T-helper 17 cell (primary cell): Measurements from ENCODE around the gene HNF4A. TPM values are rescaled to one million over a fixed set of nuclear protein-coding genes. Genes with fewer than 3 reads are reported as not detected.
"Not testable (repeated sequence)": the region's sequence is repeated elsewhere in the genome, so short reads cannot be mapped to it uniquely, and the experiment has no call there.

ENCODE experiments used
- ATAC-seq: fragments of 150-1000 bp; cut with Tn5 transposase; 2 replicates; pipeline ENCODE4 v1.10.0; 2021; ENCODE audit warnings: mild to moderate bottlenecking, moderate library complexity
- DNase-seq, 3 donors: peaks; one replicate each; pipeline versions ENCODE4 v3.0.0 to v3.0.0-alpha.2; 2020 to 2021
- H3K9me3 ChIP-seq: one replicate; pipeline ENCODE4 v1.7.0; 2013; ENCODE audit warnings: low read length, mild to moderate bottlenecking; ENCODE audit not compliant: control insufficient read depth, poor library complexity, severe bottlenecking
- H3K27ac Mint-ChIP-seq: one replicate; pipeline ENCODE4 v1.8.0; 2022; ENCODE audit warnings: mild to moderate bottlenecking, moderate library complexity, mixed read lengths
- H3K27me3 Mint-ChIP-seq: one replicate; pipeline ENCODE4 v1.8.0; 2022; ENCODE audit warnings: mixed read lengths
- H3K36me3 Mint-ChIP-seq: one replicate; pipeline ENCODE4 v1.8.0; 2022; ENCODE audit warnings: low read depth, mixed read lengths
- H3K4me1 Mint-ChIP-seq: one replicate; pipeline ENCODE4 v1.8.0; 2022; ENCODE audit warnings: mild to moderate bottlenecking, mixed read lengths
- H3K4me3 Mint-ChIP-seq: one replicate; pipeline ENCODE4 v1.8.0; 2022; ENCODE audit warnings: mild to moderate bottlenecking, moderate library complexity, mixed read lengths
- total RNA-seq, 4 donors: library from RNA in 2 of 4; stranded (reverse) in 2 of 4; gene quantifications; one replicate each; pipeline ENCODE4 v1.2.3 and lab custom pipeline; 2022 to 2026

HNF4A gene
- total RNA-seq, 2 donors from 2014 or later: not detected

GRCh38 chr20:44334306-44334705 is 21.2 kb upstream of the HNF4A start:
- Mint-ChIP-seq H3K27me3 (peaks cover 51% of the 10 kb centered on the region), H3K27ac (no peak overlapping the region), H3K4me3 (no peak overlapping the region), H3K36me3 (peaks cover 3% of the 10 kb centered on the region), H3K4me1 (peaks cover 4% of the 10 kb centered on the region)
- ATAC-seq: no peak
- no peaks in the 10 kb centered on the region for H3K9me3 ChIP-seq
- DNase-seq: no peak

- no peak overlapping the region for H3K4me3 Mint-ChIP-seq
- no peak overlapping the region for H3K27ac Mint-ChIP-seq
- H3K9me3 ChIP-seq: no peaks in the 10 kb centered on the region
- DNase-seq (no peak), ATAC-seq (no peak)
- peaks cover 4% of the 10 kb centered on the region for H3K4me1 Mint-ChIP-seq
- peaks cover 51% of the 10 kb centered on the region for H3K27me3 Mint-ChIP-seq
- H3K36me3 Mint-ChIP-seq: peaks cover 3% of the 10 kb centered on the region
Observed at GRCh38 chr20:44334709-44335108, 20.8 kb upstream of the HNF4A start.

- H3K9me3 ChIP-seq: no peaks in the 10 kb centered on the region
- peaks cover 4% of the 10 kb centered on the region for H3K4me1 Mint-ChIP-seq
- peaks cover 3% of the 10 kb centered on the region for H3K36me3 Mint-ChIP-seq
- ATAC-seq: no peak
- H3K27ac Mint-ChIP-seq: no peak overlapping the region
- H3K4me3 Mint-ChIP-seq: no peak overlapping the region
- H3K27me3 Mint-ChIP-seq: peaks cover 48% of the 10 kb centered on the region
- no peak for DNase-seq
Observed at GRCh38 chr20:44335675-44336074, 19.8 kb upstream of the HNF4A start.

GRCh38 chr20:44336086-44336485 is 19.4 kb upstream of the HNF4A start:
- Mint-ChIP-seq H3K4me1 (peaks cover 4% of the 10 kb centered on the region), H3K4me3 (no peak overlapping the region), H3K27ac (no peak overlapping the region)

GRCh38 chr20:44336725-44337380 is 18.6 kb upstream of the HNF4A start, which contains the start of gene R3HDML:
R3HDML (plus strand) TSS chr20:44337043; CDS start chr20:44337158, 115 bp downstream.
- Mint-ChIP-seq H3K27me3 (peaks cover 40% of the 10 kb centered on the region), H3K36me3 (peaks cover 3% of the 10 kb centered on the region), H3K4me1 (peaks cover 4% of the 10 kb centered on the region), H3K27ac (no peak within 1 kb of the TSS), H3K4me3 (no peak within 1 kb of the TSS)
- no peak for DNase-seq
- H3K9me3 ChIP-seq: no peaks in the 10 kb centered on the region
- ATAC-seq: no peak

More at GRCh38 chr20:44336086-44336485, 19.4 kb upstream of the HNF4A start:
- ATAC-seq (no peak), DNase-seq (no peak)
- no peaks in the 10 kb centered on the region for H3K9me3 ChIP-seq
- peaks cover 46% of the 10 kb centered on the region for H3K27me3 Mint-ChIP-seq
- H3K36me3 Mint-ChIP-seq: peaks cover 3% of the 10 kb centered on the region

- H3K4me3 Mint-ChIP-seq: no peak overlapping the region
- H3K4me1 Mint-ChIP-seq: no peaks in the 10 kb centered on the region
- no peak overlapping the region for H3K27ac Mint-ChIP-seq
- DNase-seq (no peak), ATAC-seq (no peak)
- peaks cover 8% of the 10 kb centered on the region for H3K27me3 Mint-ChIP-seq
- no peaks in the 10 kb centered on the region for H3K36me3 Mint-ChIP-seq
- no peaks in the 10 kb centered on the region for H3K9me3 ChIP-seq
Observed at GRCh38 chr20:44342248-44342647, 13.3 kb upstream of the HNF4A start.

GRCh38 chr20:44343162-44343675 is 12.3 kb upstream of the HNF4A start:
- no peak for ATAC-seq
- no peaks in the 10 kb centered on the region for H3K36me3 Mint-ChIP-seq
- H3K27ac Mint-ChIP-seq: no peak overlapping the region
- peaks cover 5% of the 10 kb centered on the region for H3K27me3 Mint-ChIP-seq
- no peaks in the 10 kb centered on the region for H3K4me1 Mint-ChIP-seq
- H3K4me3 Mint-ChIP-seq: no peak overlapping the region
- no peaks in the 10 kb centered on the region for H3K9me3 ChIP-seq
- DNase-seq: no peak

- H3K27ac Mint-ChIP-seq: no peak overlapping the region
- DNase-seq: no peak
- no peak for ATAC-seq
Observed at GRCh38 chr20:44344723-44345122, 10.8 kb upstream of the HNF4A start.

GRCh38 chr20:44345147-44345546 is 10.4 kb upstream of the HNF4A start:
- Mint-ChIP-seq H3K36me3 (no peaks in the 10 kb centered on the region), H3K4me3 (no peak overlapping the region), H3K27ac (no peak overlapping the region), H3K27me3 (no peaks in the 10 kb centered on the region), H3K4me1 (no peaks in the 10 kb centered on the region)
- H3K9me3 ChIP-seq: no peaks in the 10 kb centered on the region
- no peak for ATAC-seq
- no peak for DNase-seq

More at GRCh38 chr20:44344723-44345122, 10.8 kb upstream of the HNF4A start:
- no peaks in the 10 kb centered on the region for H3K4me1 Mint-ChIP-seq
- H3K4me3 Mint-ChIP-seq: no peak overlapping the region
- no peaks in the 10 kb centered on the region for H3K27me3 Mint-ChIP-seq
- no peaks in the 10 kb centered on the region for H3K36me3 Mint-ChIP-seq
- H3K9me3 ChIP-seq: no peaks in the 10 kb centered on the region

- not testable (repeated sequence) for DNase-seq, H3K4me3 Mint-ChIP-seq, H3K36me3 Mint-ChIP-seq, ATAC-seq, H3K27me3 Mint-ChIP-seq, H3K9me3 ChIP-seq, H3K4me1 Mint-ChIP-seq, H3K27ac Mint-ChIP-seq
Observed at GRCh38 chr20:44345941-44346340, 9.6 kb upstream of the HNF4A start.

- H3K36me3 Mint-ChIP-seq: no peaks in the 10 kb centered on the region
- ATAC-seq (no peak), DNase-seq (no peak)
- no peaks in the 10 kb centered on the region for H3K9me3 ChIP-seq
- H3K4me1 Mint-ChIP-seq: peaks cover 3% of the 10 kb centered on the region
- H3K27ac Mint-ChIP-seq: no peak overlapping the region
- H3K27me3 Mint-ChIP-seq: peaks cover 15% of the 10 kb centered on the region
- H3K4me3 Mint-ChIP-seq: no peak overlapping the region
Observed at GRCh38 chr20:44348168-44348659, 7.3 kb upstream of the HNF4A start.

GRCh38 chr20:44349349-44349748 is 6.2 kb upstream of the HNF4A start:
- H3K27ac Mint-ChIP-seq: no peak overlapping the region
- peaks cover 18% of the 10 kb centered on the region for H3K27me3 Mint-ChIP-seq
- H3K9me3 ChIP-seq: no peaks in the 10 kb centered on the region

GRCh38 chr20:44350567-44350966 is 4.9 kb upstream of the HNF4A start:
- DNase-seq (no peak), ATAC-seq (no peak)
- H3K27ac Mint-ChIP-seq: no peak overlapping the region
- H3K4me1 Mint-ChIP-seq: peaks cover 3% of the 10 kb centered on the region
- peaks cover 30% of the 10 kb centered on the region for H3K27me3 Mint-ChIP-seq
- H3K9me3 ChIP-seq: no peaks in the 10 kb centered on the region
- no peak overlapping the region for H3K4me3 Mint-ChIP-seq
- peaks cover 2% of the 10 kb centered on the region for H3K36me3 Mint-ChIP-seq

More at GRCh38 chr20:44349349-44349748, 6.2 kb upstream of the HNF4A start:
- no peaks in the 10 kb centered on the region for H3K36me3 Mint-ChIP-seq
- H3K4me3 Mint-ChIP-seq: no peak overlapping the region
- H3K4me1 Mint-ChIP-seq: peaks cover 3% of the 10 kb centered on the region
- no peak for DNase-seq
- ATAC-seq: no peak
